RKO (cell line): ENCODE measurements around the gene CSF1R.
"Not testable (repeated sequence)": the region's sequence is repeated elsewhere in the genome, so short reads cannot be mapped to it uniquely, and the experiment has no call there.

Experiments used
- DNase-seq: peaks from one replicate; pipeline ENCODE4 v3.0.0-alpha.2; 2016; ENCODE audit warnings: low spot score

CSF1R gene

DNA sequence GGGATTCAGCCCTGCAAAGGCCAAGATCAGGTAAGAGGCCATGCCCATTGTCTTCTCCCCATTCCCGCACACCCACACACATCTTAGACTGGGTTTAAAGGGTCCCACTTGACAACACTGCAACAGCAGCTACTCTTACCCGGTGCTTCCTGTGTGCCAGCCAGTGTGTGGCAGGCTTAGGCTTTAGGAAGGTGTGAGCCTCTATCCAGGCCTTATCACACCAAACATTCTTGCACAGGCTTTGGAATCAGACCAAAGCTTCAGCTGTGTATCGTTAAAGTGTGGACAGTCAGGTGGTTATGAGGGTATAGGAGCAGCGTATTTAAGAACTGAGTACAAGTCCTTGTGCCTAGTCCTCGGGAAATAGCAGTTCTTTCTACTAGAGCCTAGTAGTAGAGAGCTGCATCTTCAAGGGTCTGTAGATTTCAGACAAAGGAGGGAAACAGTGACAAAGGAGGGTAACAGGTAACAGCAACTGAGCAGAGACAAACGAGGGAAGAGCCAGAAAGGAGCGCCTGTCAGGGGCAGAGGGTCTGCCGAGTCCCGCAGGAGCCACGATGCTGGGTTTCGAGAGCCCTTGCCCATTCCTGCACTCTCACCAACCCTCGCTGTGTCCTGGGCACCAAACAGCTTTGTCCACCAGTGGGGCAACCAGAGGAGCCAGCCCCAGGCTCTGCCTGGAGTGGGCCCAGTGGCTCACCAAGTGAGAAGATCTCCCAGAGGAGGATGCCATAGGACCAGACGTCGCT lies 30.9 kb downstream of the CSF1R start:
- no peak for DNase-seq

GRCh38 chr5:150054569-150054968 lies 31.8 kb downstream of the CSF1R start:
- DNase-seq, result no peak

DNA sequence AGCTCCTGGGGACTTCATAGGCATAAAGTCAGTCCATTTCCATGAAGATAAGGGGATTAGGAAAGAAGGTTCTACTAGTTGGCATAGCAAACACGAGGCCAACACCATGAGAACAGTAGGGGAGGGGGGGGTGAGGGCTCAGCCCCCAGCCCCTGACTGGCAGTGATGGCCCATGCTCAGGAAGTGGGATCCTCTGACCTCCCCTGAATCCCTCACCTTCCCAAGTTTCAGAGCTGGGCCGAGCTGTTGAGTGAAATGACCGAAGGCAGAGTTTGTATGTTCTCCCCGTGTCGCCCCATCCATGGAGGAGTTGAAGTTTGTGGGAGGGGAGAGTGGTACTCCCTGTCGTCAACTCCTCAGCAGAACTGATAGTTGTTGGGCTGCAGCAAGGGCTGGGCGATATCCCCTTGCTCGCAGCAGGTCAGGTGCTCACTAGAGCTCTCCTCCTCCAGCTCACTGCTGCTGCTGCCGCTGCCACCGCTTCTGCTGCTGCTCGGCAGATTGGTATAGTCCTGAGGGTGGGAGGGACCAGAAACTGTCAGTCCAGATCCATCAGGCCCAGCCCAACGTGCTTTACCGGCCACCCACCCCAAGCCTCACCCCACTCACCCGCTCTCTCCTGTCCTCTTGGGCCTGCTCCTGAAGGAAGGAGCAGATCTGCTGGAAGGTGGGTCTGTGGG lies 32.5 kb downstream of the CSF1R start:
- no peak for DNase-seq

DNA sequence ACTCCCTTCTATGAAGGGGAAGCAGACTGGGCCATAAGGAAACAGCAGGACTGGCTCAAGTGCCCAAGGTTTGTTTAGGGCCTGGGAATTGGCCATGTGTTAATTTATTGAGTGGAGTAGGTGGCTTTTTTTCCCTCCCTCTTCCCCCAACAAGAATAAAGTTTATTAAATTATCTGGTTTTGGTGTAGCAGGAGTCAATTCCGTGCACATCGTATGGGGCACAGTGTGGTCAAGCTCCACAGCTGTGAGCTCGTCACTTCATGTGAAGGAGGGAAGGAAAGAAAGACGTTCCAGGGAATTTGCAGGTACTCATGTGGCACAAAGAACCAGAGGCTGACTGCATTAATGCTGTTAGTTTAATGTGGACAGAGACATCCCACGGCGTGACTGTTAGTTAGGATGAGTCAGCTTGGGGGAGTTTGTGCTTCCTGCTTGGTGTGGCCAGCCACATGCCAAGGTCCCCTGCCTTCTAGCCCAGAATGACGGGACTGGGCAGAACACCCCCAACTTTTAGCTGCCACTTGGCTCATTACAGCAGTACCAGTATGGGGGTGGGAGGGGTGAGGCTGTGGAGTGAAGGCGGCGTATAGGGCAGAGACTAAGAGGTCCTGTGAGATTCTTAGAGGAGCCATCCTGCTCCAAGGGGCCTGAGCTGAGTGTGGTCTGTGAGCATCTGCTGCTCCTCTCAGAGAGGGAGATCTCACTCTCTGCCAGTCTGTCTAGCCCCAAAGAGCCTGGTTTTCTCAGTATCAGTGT lies 33.2 kb downstream of the CSF1R start:
- DNase-seq, result peak; percentile 51

DNA sequence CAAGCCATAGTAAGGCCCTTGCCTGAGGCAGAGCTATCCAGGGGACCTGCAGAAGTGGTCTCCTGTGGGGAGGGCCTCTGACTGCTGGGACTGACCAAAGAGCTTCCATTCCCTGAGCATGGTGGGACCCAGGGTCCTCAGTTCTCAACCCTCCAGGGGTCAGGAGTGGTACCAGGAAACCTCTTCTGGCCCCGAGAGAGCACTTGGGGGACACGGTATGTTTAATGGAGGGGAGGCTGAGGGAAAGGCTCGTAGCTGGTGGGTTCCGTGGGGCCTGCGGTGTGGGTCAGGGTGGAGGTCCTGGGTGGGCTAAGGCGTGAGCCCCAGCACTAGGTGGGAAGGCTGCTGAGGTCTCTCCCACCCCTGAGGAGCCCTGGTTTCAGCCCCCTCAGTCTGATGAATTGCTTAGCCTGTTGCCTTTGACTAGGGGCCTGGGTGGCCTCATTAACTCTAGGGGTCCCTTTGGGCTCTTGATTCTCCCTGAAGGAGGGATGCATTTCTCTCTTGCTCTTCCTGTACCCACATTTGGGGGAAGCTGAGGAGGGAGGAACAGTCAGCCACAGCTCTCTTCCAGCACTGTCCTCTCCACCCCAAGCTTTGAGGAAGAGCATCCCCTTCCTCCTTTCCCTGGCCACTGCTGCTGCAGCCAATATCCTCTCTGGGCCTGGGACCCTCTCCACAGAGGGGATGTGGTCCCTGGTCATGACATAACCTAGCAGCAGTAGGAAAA lies 34.0 kb downstream of the CSF1R start:
- no peak for DNase-seq

GRCh38 chr5:150051657-150052195 lies 34.6 kb downstream of the CSF1R start:
- DNase-seq, result no peak

- peak; percentile 45 for DNase-seq
Measured at GRCh38 chr5:150050172-150050811, 36.1 kb downstream of the CSF1R start.

DNA sequence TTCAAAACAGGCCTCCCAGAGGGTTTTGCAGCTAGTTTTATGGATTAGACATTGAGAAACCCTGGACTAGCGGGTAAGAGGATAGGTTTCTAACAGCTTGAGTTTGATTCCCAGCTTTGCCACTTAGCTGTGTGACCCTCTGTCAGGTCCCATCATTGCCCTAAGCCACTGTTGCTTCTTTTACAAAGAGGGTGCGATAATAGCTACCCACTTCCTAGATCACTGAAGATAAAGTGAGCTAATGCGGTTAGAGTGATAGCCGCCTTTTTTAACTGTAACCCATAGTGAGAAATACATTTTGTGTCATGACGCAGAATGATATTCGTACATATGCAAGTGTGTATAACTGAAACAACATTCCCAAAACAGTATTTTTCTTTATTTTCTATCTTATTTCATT lies 40.3 kb downstream of the CSF1R start:
- DNase-seq, result no peak

DNA sequence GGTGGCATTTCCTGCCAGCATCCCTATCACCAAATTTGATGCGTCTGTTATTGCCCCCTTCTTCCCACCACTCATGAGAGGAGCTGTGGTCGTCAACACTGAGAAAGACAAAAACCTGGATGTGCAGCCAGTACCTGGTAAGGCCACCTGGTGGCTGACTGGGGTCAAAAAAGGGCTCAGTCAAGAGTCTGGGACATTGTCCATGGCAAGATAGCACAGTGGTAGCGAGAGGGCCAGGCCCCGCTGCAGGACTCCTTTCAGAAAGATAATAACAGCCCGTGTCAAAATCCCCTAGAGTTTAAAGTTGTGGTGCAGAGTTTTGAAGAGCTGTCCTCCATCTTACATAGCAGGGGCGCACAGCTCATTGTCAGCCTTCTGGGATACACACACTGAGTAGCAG lies 40.8 kb downstream of the CSF1R start:
- no peak for DNase-seq

DNA sequence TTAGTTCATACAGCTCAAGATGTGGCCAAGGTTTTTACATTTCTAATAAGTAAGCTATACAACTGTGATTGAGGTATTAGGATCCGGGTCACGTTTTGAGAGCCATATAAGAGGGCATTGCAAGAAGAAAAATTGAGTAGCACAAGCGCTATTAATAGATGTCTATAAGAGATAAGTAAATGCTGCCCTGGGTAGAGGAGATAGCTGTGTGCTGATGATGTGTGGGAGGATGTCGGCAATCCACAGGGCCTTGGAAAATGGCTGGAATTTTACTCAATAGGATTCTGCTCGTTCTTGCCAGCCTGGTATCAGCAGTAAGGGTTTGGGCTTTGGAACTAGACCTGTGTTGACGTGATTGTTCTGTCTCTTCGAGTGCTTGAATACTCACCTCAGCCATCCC lies 41.6 kb downstream of the CSF1R start:
- DNase-seq, result no peak

DNA sequence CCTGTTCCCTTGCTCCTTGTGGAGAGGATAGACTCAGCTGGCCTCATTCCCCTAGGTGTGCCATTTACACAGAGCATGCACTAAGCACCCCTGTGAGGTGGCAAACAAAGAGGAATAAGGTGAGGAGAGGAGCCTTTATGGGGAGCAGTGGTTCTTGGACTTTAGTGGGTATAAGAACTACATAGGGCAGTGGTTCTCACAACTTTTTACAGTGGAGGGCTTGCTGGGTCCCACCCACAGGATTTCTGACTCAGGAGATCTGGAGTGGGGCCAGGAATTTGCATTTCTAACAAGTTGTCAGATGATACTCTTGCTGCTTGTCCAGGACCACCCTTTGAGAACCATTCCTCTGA lies 42.0 kb downstream of the CSF1R start:
- no peak for DNase-seq

DNA sequence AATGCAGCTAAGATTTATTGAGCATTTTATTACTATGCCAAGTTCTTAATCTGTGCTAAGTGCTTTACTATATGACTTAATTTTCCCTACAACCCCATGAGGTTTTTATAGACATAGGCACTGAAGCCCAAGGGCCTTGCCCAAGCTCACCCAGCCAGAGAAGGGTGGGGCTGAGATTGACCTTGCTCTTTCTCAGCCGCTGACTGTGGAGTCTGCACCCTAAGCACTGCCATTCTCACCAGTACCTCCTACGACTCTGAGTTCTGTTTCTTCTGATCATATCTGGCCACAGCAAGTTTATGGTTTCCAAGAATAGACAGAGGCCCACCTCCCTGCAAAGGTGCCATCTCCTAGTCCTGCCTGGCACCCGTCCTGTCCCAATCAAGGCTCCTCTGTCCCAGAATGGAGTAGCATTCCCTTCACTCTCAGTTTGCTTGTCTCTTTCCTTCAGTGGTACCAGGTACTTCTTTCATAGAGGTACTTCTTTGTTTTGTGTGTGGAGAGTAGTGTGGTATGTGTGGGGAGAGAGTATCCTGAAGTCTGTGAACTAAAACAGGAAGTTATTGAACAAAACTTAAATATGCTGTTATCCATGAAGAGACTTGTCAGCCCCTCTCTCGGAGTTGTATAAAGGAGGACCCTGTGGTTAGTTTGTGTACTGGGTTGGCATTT lies 42.6 kb downstream of the CSF1R start:
- DNase-seq, result no peak

DNA sequence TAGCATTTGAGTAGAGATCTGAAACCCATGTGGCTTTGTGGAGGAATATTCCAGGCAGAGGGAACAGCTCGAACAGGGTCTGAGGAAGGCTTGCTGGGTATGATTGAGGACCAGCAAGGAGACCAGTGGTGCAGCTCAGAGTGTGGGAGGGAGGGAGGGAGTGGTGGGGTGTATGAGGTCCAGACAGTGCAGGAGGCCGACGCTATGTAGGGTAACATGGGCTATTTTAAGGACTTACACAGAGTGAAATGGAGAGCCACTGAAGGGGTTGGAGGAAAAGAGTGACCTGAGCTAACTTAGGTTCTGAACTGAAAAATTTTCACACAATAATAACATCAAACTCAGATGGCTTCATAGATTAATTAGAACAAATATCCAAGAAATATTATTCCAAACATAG lies 43.9 kb downstream of the CSF1R start:
- DNase-seq, result no peak

DNA sequence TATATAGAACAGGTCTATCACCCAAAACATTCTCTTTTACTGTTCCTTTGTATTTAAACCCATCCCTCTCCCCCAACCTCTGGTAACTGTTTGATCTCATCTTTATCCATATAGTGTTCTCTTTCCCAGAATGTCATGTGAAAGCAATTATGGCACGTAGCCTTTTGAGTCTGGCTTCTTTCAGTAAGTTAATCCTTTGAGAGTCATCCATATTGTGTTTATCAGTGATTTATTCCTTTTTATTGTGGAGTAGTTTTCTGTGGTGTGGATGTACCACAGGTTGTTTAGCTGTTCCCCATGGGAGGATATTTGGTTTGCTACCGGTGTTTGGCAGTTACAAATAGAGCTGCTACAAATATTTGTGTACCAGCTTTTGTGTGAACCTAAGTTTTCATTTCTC lies 47.8 kb downstream of the CSF1R start:
- no peak for DNase-seq

DNA sequence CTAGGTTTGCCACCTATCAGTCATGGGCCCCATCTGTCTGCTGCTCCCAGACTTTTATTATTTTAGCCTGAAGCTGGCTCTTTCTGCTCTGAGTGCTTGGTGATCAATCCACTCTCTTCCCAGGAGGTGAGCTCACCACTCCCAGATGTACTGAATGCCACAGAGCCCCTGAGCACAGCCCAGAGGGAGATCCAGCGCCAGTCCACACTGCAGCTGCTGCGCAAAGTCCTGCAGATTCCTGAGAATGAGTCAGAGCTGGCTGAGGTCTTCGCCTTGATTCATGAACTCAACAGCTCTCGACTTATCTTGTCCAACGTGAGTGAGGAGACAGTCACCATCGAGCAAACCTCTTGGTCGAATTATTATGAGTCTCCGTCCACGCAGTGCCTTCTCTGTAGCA lies 49.8 kb downstream of the CSF1R start:
- DNase-seq, result peak; percentile 30

DNA sequence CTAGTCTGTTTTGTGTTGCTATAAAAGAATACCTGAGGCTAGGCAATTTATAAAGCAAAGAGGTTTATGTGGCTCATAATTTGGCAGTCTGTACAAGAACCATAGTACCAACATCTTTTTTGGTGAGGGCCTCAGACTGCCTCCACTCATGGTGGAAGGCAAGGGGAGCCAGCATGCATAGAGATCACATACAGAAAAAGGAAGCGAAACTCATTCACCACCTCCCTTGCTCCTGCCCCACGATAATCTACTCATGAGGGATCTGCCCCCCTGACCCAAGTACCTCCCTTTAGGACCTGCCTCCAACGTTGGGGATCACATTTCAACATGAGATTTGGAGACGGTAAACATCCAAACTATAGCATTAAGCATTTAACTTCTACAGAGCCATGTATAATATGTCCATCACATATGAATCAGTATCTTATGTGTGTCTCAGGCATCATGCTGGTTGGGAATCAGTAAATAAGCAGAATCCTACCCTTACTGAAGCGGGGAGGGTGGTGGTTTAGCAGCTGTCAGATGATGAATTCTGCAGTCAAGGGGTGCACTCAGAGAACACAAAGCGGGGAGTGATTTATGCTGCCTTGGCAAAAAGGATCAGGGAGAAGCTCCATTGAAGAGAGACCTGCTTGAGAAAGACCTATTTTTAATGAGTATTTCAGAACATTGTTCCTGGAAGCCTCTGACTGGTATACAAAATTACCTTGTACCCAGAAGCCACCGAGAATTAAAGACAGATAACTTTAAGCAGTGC lies 51.0 kb downstream of the CSF1R start:
- no peak for DNase-seq

DNA sequence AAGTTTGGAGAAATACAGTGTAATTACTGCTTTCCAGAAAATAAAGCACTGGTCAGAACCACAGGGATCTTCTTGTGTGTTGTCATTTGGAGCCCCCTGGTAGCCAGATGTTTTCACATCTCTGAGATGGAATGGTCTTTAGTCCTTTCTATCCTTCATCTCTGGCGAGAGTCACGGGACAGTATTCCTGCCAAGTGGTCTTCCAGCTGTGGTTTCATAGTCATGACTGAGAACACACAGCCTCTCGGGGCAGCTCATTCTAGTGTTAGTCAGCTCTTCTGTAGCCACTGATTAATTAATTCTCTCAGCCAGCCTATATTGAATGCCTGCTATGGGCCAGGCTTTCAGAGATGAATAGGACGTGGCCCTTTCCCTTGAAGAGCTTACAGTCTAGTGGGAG lies 51.7 kb downstream of the CSF1R start:
- no peak for DNase-seq

DNA sequence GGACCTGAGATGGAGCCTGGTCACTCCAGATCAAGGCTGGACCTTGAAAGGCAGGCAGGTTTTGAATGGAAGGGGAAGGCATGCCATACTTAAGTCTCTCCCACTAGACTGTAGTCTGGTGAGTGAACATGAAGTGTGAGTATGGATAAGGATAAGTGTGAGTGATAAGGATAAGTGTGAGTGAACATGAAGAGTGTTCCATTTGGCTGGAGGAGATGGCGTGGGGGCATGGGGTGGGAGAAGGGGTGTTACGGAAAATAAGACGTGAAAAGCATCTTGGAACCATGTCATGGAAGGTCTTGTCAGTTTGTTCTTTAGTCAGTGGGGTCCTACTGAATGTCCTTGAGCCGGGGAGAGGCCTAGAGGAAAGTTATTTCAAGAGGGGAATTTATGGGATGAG lies 53.0 kb downstream of the CSF1R start:
- no peak for DNase-seq

DNA sequence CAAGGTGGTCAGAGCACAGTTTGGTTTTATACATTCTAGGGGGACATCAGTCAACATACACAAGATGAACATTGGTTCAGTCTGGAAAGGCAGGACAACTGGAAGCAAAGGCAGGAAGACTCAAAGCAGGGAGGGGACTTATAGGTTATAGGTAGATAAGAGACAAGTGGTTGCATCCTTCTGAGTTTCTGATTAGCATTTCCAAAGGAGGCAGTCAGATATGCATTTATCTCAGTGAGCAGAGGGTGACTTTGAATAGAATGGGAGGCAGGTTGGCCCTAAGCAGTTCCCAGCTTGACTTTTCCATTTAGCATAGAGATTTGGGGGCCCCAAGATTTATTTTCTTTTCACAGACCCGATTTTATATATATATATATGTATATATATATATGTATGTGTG lies 58.3 kb downstream of the CSF1R start:
- DNase-seq, result not testable (repeated sequence)

DNA sequence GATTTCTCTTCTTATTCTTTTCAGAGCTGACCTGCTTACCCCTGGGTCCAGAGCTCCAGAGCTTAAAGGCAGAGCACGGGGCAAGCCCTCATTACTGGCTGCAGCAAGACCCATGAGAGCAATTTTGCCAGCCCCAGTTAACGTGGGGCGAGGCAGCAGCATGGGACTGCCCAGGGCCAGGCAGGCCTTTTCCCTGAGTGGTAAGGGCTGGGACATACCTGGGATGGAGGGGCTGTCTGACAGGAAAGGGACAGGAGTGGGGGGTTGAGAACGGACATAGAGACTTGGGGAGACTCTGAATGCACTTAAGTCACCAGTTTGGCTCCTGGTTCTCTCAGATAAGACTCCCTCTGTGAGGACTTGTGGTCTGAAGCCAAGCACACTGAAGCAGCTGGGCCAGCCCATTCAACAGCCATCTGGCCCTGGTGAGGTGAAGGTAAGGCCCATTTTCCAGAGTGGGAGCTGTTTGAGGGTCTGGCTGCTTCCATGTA lies 59.6 kb downstream of the CSF1R start:
- DNase-seq, result no peak
